ENCODE measurements around the gene FBXW9. TPM values are rescaled to one million over a fixed set of nuclear protein-coding genes. Genes with fewer than 3 reads are reported as not detected.

FBXW9 gene
- total RNA-seq, 1 experiment from 2014 or later: 15.4 TPM

DNA sequence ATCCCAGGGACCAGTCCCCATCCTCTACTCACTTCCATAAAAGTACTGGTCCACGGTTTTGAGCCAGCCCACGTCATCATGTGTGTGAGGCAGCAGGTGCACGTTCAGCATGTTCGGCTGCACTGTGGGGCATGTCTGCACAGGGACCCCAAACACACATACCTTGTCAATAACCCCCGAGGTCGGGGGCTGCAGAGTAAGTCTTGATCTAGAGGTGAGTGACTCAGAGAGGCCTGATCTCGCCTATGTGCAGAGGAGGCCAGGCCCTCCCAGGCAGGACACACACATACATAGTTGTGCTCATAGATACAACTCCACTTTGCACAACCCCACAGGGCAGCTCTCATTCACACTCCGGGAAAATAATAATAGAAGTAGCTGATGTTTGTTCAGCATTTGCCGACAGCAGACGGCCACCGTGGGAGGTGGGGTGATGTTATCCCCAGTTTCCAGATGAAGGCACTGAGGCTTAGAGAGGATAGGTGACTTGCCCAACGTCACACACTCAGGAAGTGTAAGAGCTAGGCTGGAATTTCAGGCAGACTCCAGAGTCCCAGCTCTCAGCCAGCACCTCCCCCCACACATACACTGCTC, 30.7 kb downstream of the FBXW9 start:
- ChIA-PET CTCF (interaction anchor here (0.5 to 0.8 kb wide), 3 partner anchors 13 to 101 kb away, joined by 3 to 4 read pairs (median 3); no protein-coding TSS in a partner anchor), POLR2A (ENCODE audit: low non-redundant PET) (interaction anchor here (0.6 kb wide), 1 partner anchor 18 kb away, joined by 5 read pairs; no protein-coding TSS in a partner anchor)
- Histone ChIP-seq H3K4me1 (ENCODE audit: insufficient read depth, low read length, poor library complexity, severe bottlenecking) (peaks cover 18% of the 10 kb centered on the region), H3K27ac (ENCODE audit: low read depth, low read length, poor library complexity, severe bottlenecking) (peak overlapping the region; percentile 40), H3K36me3 (ENCODE audit: insufficient read depth, low read length, poor library complexity, severe bottlenecking) (peaks cover 8% of the 10 kb centered on the region), H3K9me3 (ENCODE audit: low read depth, low read length, poor library complexity, severe bottlenecking) (no peaks in the 10 kb centered on the region), H3K4me3 (ENCODE audit: low read depth, low read length, poor library complexity, severe bottlenecking) (peak overlapping the region; percentile 69), H3K27me3 (replicated peaks; ENCODE audit: insufficient read depth, low read depth, low read length, poor library complexity) (no peaks in the 10 kb centered on the region)
- intact Hi-C loops (cut with micrococcal nuclease; ENCODE audit: unreplicated experiment): no loop called here
- TF ChIP-seq CTCF (conservative IDR thresholded peaks at IDR 0.05; ENCODE audit: low read depth, low read length) (no peak), EZH2 (IDR thresholded peaks at IDR 0.05; ENCODE audit: borderline replicate concordance, low read depth, low read length, poor library complexity, severe bottlenecking) (no peak)
- no peak for DNase-seq (ENCODE audit: low spot score)
- BruUV-seq (replicated peaks): TSS peak; percentile 30

DNA sequence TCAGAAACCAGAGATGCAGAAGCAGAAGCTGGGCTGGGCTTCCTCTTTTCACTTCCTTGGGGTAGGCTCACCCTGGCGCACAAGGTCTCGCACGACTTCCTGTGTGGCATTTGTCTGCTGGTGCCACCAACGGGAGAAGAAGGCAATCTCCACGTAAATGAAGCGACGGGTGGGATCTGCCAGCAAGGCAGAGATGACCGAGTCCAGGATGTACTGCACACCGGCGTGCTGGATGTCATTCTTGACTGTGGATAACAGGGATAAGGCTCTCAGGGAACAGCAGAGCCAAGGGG, 31.2 kb downstream of the FBXW9 start:
- no TSS peak for BruUV-seq (replicated peaks)
- TF ChIP-seq CTCF (conservative IDR thresholded peaks at IDR 0.05; ENCODE audit: low read depth, low read length) (no peak), EZH2 (IDR thresholded peaks at IDR 0.05; ENCODE audit: borderline replicate concordance, low read depth, low read length, poor library complexity, severe bottlenecking) (no peak)
- intact Hi-C loops (cut with micrococcal nuclease; ENCODE audit: unreplicated experiment): no loop called here
- H3K27ac ChIP-seq (ENCODE audit: low read depth, low read length, poor library complexity, severe bottlenecking): no peak overlapping the region
- CTCF ChIA-PET: no interaction called here
- H3K36me3 ChIP-seq (ENCODE audit: insufficient read depth, low read length, poor library complexity, severe bottlenecking): peaks cover 8% of the 10 kb centered on the region
- no peak overlapping the region for H3K4me3 ChIP-seq (ENCODE audit: low read depth, low read length, poor library complexity, severe bottlenecking)
- POLR2A ChIA-PET (ENCODE audit: low non-redundant PET): no interaction called here
- H3K9me3 ChIP-seq (ENCODE audit: low read depth, low read length, poor library complexity, severe bottlenecking): no peaks in the 10 kb centered on the region
- H3K4me1 ChIP-seq (ENCODE audit: insufficient read depth, low read length, poor library complexity, severe bottlenecking): peaks cover 14% of the 10 kb centered on the region
- no peak for DNase-seq (ENCODE audit: low spot score)
- H3K27me3 ChIP-seq (replicated peaks; ENCODE audit: insufficient read depth, low read depth, low read length, poor library complexity): no peaks in the 10 kb centered on the region

GRCh38 chr19:12664406-12665280, 31.8 kb downstream of the FBXW9 start:
- H3K27ac ChIP-seq (ENCODE audit: low read depth, low read length, poor library complexity, severe bottlenecking): no peak overlapping the region
- TF ChIP-seq CTCF (conservative IDR thresholded peaks at IDR 0.05; ENCODE audit: low read depth, low read length) (no peak), EZH2 (IDR thresholded peaks at IDR 0.05; ENCODE audit: borderline replicate concordance, low read depth, low read length, poor library complexity, severe bottlenecking) (no peak)
- CTCF ChIA-PET: no interaction called here
- intact Hi-C loops (cut with micrococcal nuclease; ENCODE audit: unreplicated experiment): no loop called here
- peak; percentile 43 for DNase-seq (ENCODE audit: low spot score)
- peaks cover 14% of the 10 kb centered on the region for H3K4me1 ChIP-seq (ENCODE audit: insufficient read depth, low read length, poor library complexity, severe bottlenecking)
- H3K4me3 ChIP-seq (ENCODE audit: low read depth, low read length, poor library complexity, severe bottlenecking): no peak overlapping the region
- no TSS peak for BruUV-seq (replicated peaks)
- no peaks in the 10 kb centered on the region for H3K27me3 ChIP-seq (replicated peaks; ENCODE audit: insufficient read depth, low read depth, low read length, poor library complexity)
- POLR2A ChIA-PET (ENCODE audit: low non-redundant PET): no interaction called here
- no peaks in the 10 kb centered on the region for H3K9me3 ChIP-seq (ENCODE audit: low read depth, low read length, poor library complexity, severe bottlenecking)
- H3K36me3 ChIP-seq (ENCODE audit: insufficient read depth, low read length, poor library complexity, severe bottlenecking): peaks cover 8% of the 10 kb centered on the region
